Testis (tissue), 5 donors: ENCODE data around the gene ZNF792. TPM values are rescaled to one million over a fixed set of nuclear protein-coding genes. Genes with fewer than 3 reads are reported as not detected.
A peak's percentile ranks its signal among the peaks of the same experiment; 100 is the strongest.

Source experiments
- DNase-seq: peaks from one replicate; pipeline ENCODE4 v3.0.0-alpha.2; 2019
- H3K27ac ChIP-seq, 2 donors: fragments of 200-600 bp; sonication (generic); one replicate each; pipeline ENCODE4 v1.5.1; 2019
- H3K27me3 ChIP-seq: fragments of 200-600 bp; sonication (generic); one replicate; pipeline ENCODE4 v1.5.1; 2019
- H3K36me3 ChIP-seq: fragments of 200-600 bp; sonication (generic); one replicate; pipeline ENCODE4 v1.5.1; 2017; ENCODE audit warnings: low read depth; ENCODE audit errors: missing control alignments
- H3K4me1 ChIP-seq: fragments of 200-600 bp; sonication (generic); one replicate; pipeline ENCODE4 v1.5.1; 2019
- H3K4me3 ChIP-seq, 2 donors: fragments of 200-600 bp; sonication (generic); one replicate each; pipeline ENCODE4 v1.5.1; 2017 to 2019
- H3K9me3 ChIP-seq: fragments of 200-600 bp; sonication (generic); one replicate; pipeline ENCODE4 v1.5.1; 2017
- POLR2A ChIP-seq: fragments of 450-650 bp; IDR thresholded peaks from one replicate; pipeline ENCODE4 v1.6.1; 2017; ENCODE audit warnings: antibody characterized with exemption, mild to moderate bottlenecking, moderate library complexity
- WGBS, 2 donors: methylation state at CpG; one replicate each; pipeline ENCODE4 v1.1.5; 2018; 5-methylcytosine and 5-hydroxymethylcytosine counted together
- intact Hi-C: fragments of 100-400 bp; cut with DNase I; formaldehyde crosslinking; loops from one replicate; pipeline ENCODE4 v1.15.1; 2023; ENCODE audit warnings: low total_unique reads
- long read RNA-seq, 2 donors: transcript quantifications; one replicate each; lab custom pipeline, GENCODE V29; 2026
- polyA plus RNA-seq: library from polyadenylated mRNA; stranded (reverse); fragments of 350-450 nt; fragmentation: Illumina TruSeq; extraction: RNeasy Lipid Tissue Mini Kit (QIAGEN cat#74804); gene quantifications from one replicate; pipeline ENCODE4 v1.2.3, GENCODE V29; 2014; ENCODE audit warnings: low read depth, low replicate concordance; ENCODE audit not compliant: insufficient read depth
- total RNA-seq, 2 donors: library from RNA; depleted of rRNA; stranded (reverse); fragments of >200 nt; gene quantifications; one replicate each; pipeline ENCODE4 v1.2.3, GENCODE V29; 2016
- TF ChIP-seq, protein P1 (sequence below), 3 experiments: fragments of 450-650 bp in 2 of 3; fragments of 200-600 bp in 1 of 3; sonication (generic) in 1 of 3; IDR thresholded peaks; one replicate each; pipeline ENCODE4 v1.5.1; 2016 to 2019; ENCODE audit warnings: antibody characterized with exemption in 3 of 3, mild to moderate bottlenecking in 2 of 3, moderate library complexity in 1 of 3

The ZNF792 gene
- total RNA-seq (1 to 10 TPM; 5.4 to 6.6 TPM), polyA plus RNA-seq (2.3 TPM)
- long read RNA-seq, donor 1, partial matches to known transcripts, result 0 of 1 reads
- long read RNA-seq, donor 1, other reads (novel, unspliced or antisense), result 0 of 1 reads
- long read RNA-seq, donor 2, partial matches to known transcripts, result 0 of 2 reads
- long read RNA-seq, donor 2, other reads (novel, unspliced or antisense), result 0 of 2 reads

DNA sequence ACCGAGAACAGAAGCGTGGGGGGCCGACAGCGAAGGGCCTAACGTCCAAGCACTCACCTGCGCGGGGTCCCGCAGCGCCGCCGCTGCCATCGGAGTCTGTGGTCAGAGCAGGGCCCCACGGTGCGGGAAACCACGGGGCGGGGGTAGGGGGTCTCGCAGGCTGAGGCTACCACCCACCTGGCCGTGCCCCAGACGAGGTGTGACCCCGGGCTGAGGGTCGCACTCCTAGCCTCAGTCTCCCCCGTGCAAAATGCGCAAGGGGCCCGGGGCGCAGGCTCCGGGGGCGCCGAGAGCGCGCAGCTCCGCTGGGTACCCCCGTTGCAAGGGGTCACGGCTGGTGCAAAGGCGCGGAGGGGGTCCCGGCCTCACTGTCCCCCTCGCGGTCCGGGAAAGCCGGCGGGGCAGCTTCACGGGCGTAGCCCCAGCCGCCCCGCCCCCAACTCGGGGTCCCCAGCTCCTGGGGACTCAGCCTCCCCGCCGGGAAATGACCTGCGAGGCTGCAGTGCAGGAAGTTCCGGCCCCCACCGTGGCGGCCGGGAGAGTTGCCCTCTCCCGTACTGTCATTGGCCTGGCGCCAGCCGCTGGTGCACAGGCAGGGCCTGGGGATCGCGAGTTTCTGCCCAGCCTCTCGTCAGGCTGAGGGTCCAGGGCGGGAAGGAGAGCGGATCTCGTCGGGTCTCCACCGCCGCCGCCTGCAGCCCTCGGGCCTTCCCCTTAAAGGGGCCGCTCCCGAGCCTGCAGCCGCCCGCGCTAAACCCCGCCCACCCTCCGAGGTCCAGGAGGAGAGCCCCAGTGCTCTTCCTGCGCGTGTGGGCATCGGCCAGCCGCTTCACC lies at the start of gene ZNF792:
ZNF792 (minus strand) TSS at position 657 of the 834 bp plus-strand sequence; CDS start at position 90, 567 bp downstream.
- Histone ChIP-seq H3K4me3 (peak within 1 kb of the TSS; percentile 73 to 85), H3K4me1 (peaks cover 18% of the 10 kb centered on the region), H3K9me3 (no peaks in the 10 kb centered on the region), H3K27me3 (no peaks in the 10 kb centered on the region), H3K27ac (peak within 1 kb of the TSS in 1 of 2 donors; percentile 11), H3K36me3 (no peaks in the 10 kb centered on the region)
- no peak for TF ChIP-seq POLR2A
- TF ChIP-seq, protein P1, sequence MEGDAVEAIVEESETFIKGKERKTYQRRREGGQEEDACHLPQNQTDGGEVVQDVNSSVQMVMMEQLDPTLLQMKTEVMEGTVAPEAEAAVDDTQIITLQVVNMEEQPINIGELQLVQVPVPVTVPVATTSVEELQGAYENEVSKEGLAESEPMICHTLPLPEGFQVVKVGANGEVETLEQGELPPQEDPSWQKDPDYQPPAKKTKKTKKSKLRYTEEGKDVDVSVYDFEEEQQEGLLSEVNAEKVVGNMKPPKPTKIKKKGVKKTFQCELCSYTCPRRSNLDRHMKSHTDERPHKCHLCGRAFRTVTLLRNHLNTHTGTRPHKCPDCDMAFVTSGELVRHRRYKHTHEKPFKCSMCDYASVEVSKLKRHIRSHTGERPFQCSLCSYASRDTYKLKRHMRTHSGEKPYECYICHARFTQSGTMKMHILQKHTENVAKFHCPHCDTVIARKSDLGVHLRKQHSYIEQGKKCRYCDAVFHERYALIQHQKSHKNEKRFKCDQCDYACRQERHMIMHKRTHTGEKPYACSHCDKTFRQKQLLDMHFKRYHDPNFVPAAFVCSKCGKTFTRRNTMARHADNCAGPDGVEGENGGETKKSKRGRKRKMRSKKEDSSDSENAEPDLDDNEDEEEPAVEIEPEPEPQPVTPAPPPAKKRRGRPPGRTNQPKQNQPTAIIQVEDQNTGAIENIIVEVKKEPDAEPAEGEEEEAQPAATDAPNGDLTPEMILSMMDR (IDR thresholded peaks at IDR 0.05), result no peak
- intact Hi-C loops, result no loop called here
- peak; percentile 66 for DNase-seq
- WGBS, 2 donors, result 0% methylated on average over 5 to 60 of the region's 78 CpGs

DNA sequence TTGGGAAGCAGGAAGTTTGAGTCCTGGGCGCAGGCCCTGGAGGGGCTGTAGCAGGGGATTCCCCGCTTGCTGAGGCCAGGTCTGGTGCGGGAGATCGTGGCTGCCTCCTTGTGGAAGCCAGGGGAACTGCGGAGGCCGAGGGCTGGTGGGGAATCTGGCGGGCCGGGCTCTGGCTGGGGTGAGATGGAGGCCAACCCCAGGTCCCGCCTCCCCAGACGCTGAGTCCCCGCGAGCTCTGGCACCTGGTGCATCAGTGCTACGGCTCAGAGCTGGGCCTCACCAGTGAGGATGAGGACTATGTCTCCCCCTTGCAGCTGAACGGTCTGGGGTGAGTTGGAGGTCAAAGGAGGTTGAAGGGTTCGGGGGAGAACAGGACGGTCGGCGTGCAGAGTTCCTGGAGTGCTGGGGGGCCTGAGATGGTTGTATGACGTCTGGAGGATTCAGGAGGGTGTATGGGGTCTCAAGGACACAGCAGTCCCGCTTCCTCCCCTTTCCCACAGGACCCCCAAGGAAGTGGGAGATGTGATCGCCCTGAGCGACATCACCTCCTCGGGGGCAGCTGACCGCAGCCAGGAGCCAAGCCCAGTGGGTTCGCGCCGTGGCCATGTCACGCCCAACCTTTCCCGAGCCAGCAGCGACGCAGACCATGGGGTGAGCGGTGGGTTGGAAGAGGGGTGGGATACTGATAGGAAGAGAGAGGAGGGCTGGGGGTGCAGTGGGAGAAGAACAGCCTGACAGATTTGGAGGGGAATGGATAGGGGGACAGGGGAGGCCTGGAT lies 49.2 kb upstream of the ZNF792 start:
- DNase-seq, result peak; percentile 79
- Histone ChIP-seq H3K9me3 (no peaks in the 10 kb centered on the region), H3K36me3 (no peaks in the 10 kb centered on the region), H3K4me1 (peaks cover 9% of the 10 kb centered on the region), H3K27ac (no peak overlapping the region), H3K27me3 (no peaks in the 10 kb centered on the region), H3K4me3 (no peak overlapping the region)
- intact Hi-C loops, result no loop called here
- no peak for TF ChIP-seq POLR2A
- TF ChIP-seq, protein P1 (IDR thresholded peaks at IDR 0.05), result peak; percentile 94 to 97 (median 94)
- WGBS, 2 donors, result 49 to 53% methylated on average over 23 to 32 of the region's 32 CpGs

- Histone ChIP-seq H3K4me3 (no peak overlapping the region), H3K27me3 (no peaks in the 10 kb centered on the region), H3K4me1 (peaks cover 9% of the 10 kb centered on the region), H3K9me3 (no peaks in the 10 kb centered on the region), H3K36me3 (no peaks in the 10 kb centered on the region), H3K27ac (no peak overlapping the region)
- DNase-seq, result no peak
- TF ChIP-seq, protein P1 (IDR thresholded peaks at IDR 0.05), result no peak
- no peak for TF ChIP-seq POLR2A
- intact Hi-C loops, result no loop called here
- WGBS, 2 donors, result 80 to 85% methylated on average over 11 to 18 of the region's 18 CpGs
Observed at GRCh38 chr19:35011737-35012682, 48.0 kb upstream of the ZNF792 start.

DNA sequence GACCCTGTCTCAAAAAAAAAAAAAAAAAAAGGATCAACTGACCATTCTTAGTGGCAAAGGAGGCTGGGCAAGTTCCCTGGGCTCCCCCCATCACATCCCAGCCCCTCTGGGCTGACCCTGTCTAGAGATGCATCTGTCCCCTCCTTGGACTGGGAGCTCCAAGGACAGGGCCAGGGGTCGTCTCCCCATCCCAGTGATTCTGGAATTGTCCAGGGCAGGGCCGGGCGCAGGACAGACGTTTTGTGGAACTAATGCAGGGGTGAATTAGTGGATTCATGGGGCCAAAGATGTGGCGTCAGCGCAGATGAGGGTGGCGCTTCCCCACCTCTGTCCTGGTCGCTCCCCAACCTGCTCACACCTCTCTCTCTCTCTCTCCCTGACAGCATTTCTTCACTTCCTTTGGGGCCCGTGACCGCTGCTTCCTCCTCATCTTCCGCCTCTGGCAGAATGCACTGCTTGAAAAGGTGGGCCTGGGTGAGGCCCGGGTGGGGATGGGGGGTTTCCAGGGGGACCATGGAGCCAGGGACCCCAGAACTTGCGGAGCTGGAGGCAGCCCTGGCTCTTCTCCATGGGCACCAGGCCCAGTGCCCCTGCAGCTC lies 47.2 kb upstream of the ZNF792 start:
- WGBS, 2 donors, result 83 to 87% methylated on average over 12 to 13 of the region's 13 CpGs
- no peak for DNase-seq

More for the DNA sequence above, 47.2 kb upstream of the ZNF792 start:
- Histone ChIP-seq H3K4me1 (peaks cover 17% of the 10 kb centered on the region), H3K36me3 (no peaks in the 10 kb centered on the region), H3K27ac (no peak overlapping the region), H3K9me3 (no peaks in the 10 kb centered on the region), H3K4me3 (no peak overlapping the region), H3K27me3 (no peaks in the 10 kb centered on the region)
- no peak for TF ChIP-seq POLR2A
- TF ChIP-seq, protein P1 (IDR thresholded peaks at IDR 0.05), result no peak
- intact Hi-C loops, result no loop called here
